ENCODE data around the gene GSE1. TPM values are rescaled to one million over a fixed set of nuclear protein-coding genes. Genes with fewer than 3 reads are reported as not detected.

GSE1 gene
- total and polyA plus RNA-seq, 9 of the 15 experiments (the other 6 are each of a cell fraction or from before 2014, with no cell fraction given) = 12.2 to 244 (median 57.9) TPM

- TF ChIP-seq RUNX1 (IDR thresholded peaks at IDR 0.05; ENCODE audit: low read depth) (no peak), FOXM1 (IDR thresholded peaks at IDR 0.05; ENCODE audit: low read depth) (no peak), FOXM1 (CRISPR knock-in tag; IDR thresholded peaks at IDR 0.05; ENCODE audit: low read depth) (no peak), NCOA1 (IDR thresholded peaks at IDR 0.05; ENCODE audit: low read depth) (no peak), RB1 (IDR thresholded peaks at IDR 0.05; ENCODE audit: low read depth) (peak; percentile 93)
- TF ChIP-seq, protein P1, sequence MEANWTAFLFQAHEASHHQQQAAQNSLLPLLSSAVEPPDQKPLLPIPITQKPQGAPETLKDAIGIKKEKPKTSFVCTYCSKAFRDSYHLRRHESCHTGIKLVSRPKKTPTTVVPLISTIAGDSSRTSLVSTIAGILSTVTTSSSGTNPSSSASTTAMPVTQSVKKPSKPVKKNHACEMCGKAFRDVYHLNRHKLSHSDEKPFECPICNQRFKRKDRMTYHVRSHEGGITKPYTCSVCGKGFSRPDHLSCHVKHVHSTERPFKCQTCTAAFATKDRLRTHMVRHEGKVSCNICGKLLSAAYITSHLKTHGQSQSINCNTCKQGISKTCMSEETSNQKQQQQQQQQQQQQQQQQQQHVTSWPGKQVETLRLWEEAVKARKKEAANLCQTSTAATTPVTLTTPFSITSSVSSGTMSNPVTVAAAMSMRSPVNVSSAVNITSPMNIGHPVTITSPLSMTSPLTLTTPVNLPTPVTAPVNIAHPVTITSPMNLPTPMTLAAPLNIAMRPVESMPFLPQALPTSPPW (CRISPR knock-in tag; IDR thresholded peaks at IDR 0.05) = no peak
- TF ChIP-seq, protein P2, sequence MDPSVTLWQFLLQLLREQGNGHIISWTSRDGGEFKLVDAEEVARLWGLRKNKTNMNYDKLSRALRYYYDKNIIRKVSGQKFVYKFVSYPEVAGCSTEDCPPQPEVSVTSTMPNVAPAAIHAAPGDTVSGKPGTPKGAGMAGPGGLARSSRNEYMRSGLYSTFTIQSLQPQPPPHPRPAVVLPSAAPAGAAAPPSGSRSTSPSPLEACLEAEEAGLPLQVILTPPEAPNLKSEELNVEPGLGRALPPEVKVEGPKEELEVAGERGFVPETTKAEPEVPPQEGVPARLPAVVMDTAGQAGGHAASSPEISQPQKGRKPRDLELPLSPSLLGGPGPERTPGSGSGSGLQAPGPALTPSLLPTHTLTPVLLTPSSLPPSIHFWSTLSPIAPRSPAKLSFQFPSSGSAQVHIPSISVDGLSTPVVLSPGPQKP (CRISPR knock-in tag; IDR thresholded peaks at IDR 0.05) = no peak
- TF ChIP-seq, protein P3, sequence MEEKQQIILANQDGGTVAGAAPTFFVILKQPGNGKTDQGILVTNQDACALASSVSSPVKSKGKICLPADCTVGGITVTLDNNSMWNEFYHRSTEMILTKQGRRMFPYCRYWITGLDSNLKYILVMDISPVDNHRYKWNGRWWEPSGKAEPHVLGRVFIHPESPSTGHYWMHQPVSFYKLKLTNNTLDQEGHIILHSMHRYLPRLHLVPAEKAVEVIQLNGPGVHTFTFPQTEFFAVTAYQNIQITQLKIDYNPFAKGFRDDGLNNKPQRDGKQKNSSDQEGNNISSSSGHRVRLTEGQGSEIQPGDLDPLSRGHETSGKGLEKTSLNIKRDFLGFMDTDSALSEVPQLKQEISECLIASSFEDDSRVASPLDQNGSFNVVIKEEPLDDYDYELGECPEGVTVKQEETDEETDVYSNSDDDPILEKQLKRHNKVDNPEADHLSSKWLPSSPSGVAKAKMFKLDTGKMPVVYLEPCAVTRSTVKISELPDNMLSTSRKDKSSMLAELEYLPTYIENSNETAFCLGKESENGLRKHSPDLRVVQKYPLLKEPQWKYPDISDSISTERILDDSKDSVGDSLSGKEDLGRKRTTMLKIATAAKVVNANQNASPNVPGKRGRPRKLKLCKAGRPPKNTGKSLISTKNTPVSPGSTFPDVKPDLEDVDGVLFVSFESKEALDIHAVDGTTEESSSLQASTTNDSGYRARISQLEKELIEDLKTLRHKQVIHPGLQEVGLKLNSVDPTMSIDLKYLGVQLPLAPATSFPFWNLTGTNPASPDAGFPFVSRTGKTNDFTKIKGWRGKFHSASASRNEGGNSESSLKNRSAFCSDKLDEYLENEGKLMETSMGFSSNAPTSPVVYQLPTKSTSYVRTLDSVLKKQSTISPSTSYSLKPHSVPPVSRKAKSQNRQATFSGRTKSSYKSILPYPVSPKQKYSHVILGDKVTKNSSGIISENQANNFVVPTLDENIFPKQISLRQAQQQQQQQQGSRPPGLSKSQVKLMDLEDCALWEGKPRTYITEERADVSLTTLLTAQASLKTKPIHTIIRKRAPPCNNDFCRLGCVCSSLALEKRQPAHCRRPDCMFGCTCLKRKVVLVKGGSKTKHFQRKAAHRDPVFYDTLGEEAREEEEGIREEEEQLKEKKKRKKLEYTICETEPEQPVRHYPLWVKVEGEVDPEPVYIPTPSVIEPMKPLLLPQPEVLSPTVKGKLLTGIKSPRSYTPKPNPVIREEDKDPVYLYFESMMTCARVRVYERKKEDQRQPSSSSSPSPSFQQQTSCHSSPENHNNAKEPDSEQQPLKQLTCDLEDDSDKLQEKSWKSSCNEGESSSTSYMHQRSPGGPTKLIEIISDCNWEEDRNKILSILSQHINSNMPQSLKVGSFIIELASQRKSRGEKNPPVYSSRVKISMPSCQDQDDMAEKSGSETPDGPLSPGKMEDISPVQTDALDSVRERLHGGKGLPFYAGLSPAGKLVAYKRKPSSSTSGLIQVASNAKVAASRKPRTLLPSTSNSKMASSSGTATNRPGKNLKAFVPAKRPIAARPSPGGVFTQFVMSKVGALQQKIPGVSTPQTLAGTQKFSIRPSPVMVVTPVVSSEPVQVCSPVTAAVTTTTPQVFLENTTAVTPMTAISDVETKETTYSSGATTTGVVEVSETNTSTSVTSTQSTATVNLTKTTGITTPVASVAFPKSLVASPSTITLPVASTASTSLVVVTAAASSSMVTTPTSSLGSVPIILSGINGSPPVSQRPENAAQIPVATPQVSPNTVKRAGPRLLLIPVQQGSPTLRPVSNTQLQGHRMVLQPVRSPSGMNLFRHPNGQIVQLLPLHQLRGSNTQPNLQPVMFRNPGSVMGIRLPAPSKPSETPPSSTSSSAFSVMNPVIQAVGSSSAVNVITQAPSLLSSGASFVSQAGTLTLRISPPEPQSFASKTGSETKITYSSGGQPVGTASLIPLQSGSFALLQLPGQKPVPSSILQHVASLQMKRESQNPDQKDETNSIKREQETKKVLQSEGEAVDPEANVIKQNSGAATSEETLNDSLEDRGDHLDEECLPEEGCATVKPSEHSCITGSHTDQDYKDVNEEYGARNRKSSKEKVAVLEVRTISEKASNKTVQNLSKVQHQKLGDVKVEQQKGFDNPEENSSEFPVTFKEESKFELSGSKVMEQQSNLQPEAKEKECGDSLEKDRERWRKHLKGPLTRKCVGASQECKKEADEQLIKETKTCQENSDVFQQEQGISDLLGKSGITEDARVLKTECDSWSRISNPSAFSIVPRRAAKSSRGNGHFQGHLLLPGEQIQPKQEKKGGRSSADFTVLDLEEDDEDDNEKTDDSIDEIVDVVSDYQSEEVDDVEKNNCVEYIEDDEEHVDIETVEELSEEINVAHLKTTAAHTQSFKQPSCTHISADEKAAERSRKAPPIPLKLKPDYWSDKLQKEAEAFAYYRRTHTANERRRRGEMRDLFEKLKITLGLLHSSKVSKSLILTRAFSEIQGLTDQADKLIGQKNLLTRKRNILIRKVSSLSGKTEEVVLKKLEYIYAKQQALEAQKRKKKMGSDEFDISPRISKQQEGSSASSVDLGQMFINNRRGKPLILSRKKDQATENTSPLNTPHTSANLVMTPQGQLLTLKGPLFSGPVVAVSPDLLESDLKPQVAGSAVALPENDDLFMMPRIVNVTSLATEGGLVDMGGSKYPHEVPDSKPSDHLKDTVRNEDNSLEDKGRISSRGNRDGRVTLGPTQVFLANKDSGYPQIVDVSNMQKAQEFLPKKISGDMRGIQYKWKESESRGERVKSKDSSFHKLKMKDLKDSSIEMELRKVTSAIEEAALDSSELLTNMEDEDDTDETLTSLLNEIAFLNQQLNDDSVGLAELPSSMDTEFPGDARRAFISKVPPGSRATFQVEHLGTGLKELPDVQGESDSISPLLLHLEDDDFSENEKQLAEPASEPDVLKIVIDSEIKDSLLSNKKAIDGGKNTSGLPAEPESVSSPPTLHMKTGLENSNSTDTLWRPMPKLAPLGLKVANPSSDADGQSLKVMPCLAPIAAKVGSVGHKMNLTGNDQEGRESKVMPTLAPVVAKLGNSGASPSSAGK (IDR thresholded peaks at IDR 0.05) = peak; percentile 36
- TF ChIP-seq, protein P4, sequence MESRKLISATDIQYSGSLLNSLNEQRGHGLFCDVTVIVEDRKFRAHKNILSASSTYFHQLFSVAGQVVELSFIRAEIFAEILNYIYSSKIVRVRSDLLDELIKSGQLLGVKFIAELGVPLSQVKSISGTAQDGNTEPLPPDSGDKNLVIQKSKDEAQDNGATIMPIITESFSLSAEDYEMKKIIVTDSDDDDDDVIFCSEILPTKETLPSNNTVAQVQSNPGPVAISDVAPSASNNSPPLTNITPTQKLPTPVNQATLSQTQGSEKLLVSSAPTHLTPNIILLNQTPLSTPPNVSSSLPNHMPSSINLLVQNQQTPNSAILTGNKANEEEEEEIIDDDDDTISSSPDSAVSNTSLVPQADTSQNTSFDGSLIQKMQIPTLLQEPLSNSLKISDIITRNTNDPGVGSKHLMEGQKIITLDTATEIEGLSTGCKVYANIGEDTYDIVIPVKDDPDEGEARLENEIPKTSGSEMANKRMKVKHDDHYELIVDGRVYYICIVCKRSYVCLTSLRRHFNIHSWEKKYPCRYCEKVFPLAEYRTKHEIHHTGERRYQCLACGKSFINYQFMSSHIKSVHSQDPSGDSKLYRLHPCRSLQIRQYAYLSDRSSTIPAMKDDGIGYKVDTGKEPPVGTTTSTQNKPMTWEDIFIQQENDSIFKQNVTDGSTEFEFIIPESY (CRISPR knock-in tag; IDR thresholded peaks at IDR 0.05) = peak; percentile 85
Measured at GRCh38 chr16:85610446-85611193, 2.5 kb upstream of the GSE1 start (continued).
